ENCODE measurements around the gene ERC1.

ERC1 gene

GRCh38 chr12:971991-972390 lies 19.0 kb upstream of the ERC1 start:
- Histone ChIP-seq H3K27me3 (no peaks in the 10 kb centered on the region), H3K27ac (no peak overlapping the region), H3K36me3 (no peaks in the 10 kb centered on the region), H3K4me3 (ENCODE audit: low read depth in 1 of 2, low read length in 1 of 2) (no peak overlapping the region), H3K9me3 (no peaks in the 10 kb centered on the region), H3K4me1 (ENCODE audit: control insufficient read depth in 1 of 2, insufficient read depth in 1 of 2, low read depth in 1 of 2, low read length in 1 of 2) (peaks cover 2 to 3% of the 10 kb centered on the region in 2 experiments)
- TF ChIP-seq CTCF (IDR thresholded peaks at IDR 0.05): no peak

GRCh38 chr12:974271-974862 lies 16.7 kb upstream of the ERC1 start:
- no peaks in the 10 kb centered on the region for H3K36me3 ChIP-seq
- no peak for TF ChIP-seq CTCF (IDR thresholded peaks at IDR 0.05)
- no peaks in the 10 kb centered on the region for H3K9me3 ChIP-seq
- peaks cover 7 to 9% of the 10 kb centered on the region in 2 experiments for H3K4me1 ChIP-seq (ENCODE audit: control insufficient read depth in 1 of 2, insufficient read depth in 1 of 2, low read depth in 1 of 2, low read length in 1 of 2)
- no peak overlapping the region for H3K4me3 ChIP-seq (ENCODE audit: low read depth in 1 of 2, low read length in 1 of 2)
- H3K27me3 ChIP-seq: no peaks in the 10 kb centered on the region
- H3K27ac ChIP-seq: no peak overlapping the region

DNA sequence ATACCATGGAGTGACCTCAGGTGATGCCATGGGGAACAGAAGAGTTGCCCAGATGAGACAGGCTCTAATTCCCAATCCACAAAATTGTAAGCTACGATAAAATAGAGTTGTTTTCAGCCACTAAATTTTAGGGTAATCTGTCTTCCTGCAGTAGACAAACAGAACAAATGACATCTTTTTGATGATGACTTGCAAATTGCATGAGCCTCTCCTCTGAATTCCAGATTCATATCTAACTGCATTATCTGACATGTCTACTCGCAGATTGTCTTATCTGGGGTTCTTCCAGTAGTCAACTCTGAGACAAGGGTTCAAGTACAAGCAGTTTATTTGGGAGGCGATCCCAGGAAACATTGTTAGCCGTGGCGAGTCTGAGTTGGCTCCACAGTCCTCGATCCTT lies 14.4 kb upstream of the ERC1 start:
- Histone ChIP-seq H3K27ac (no peak overlapping the region), H3K36me3 (no peaks in the 10 kb centered on the region), H3K4me3 (ENCODE audit: low read depth in 1 of 2, low read length in 1 of 2) (no peak overlapping the region), H3K27me3 (no peaks in the 10 kb centered on the region), H3K4me1 (ENCODE audit: control insufficient read depth in 1 of 2, insufficient read depth in 1 of 2, low read depth in 1 of 2, low read length in 1 of 2) (peaks cover 7 to 9% of the 10 kb centered on the region in 2 experiments), H3K9me3 (no peaks in the 10 kb centered on the region)
- TF ChIP-seq CTCF (IDR thresholded peaks at IDR 0.05): no peak

- H3K27me3 ChIP-seq: no peaks in the 10 kb centered on the region
- H3K4me3 ChIP-seq (ENCODE audit: low read depth in 1 of 2, low read length in 1 of 2): no peak overlapping the region
- H3K9me3 ChIP-seq: no peaks in the 10 kb centered on the region
- no peak overlapping the region for H3K27ac ChIP-seq
- no peak for TF ChIP-seq CTCF (IDR thresholded peaks at IDR 0.05)
- H3K4me1 ChIP-seq (ENCODE audit: control insufficient read depth in 1 of 2, insufficient read depth in 1 of 2, low read depth in 1 of 2, low read length in 1 of 2): peaks cover 7 to 9% of the 10 kb centered on the region in 2 experiments
- H3K36me3 ChIP-seq: no peaks in the 10 kb centered on the region
Measured at GRCh38 chr12:977156-977555, 13.9 kb upstream of the ERC1 start.

- TF ChIP-seq CTCF (IDR thresholded peaks at IDR 0.05): no peak
- no peaks in the 10 kb centered on the region for H3K9me3 ChIP-seq
Measured at GRCh38 chr12:979349-979748, 11.7 kb upstream of the ERC1 start.

More at GRCh38 chr12:979349-979748, 11.7 kb upstream of the ERC1 start:
- peaks cover 7 to 9% of the 10 kb centered on the region in 2 experiments for H3K4me1 ChIP-seq (ENCODE audit: control insufficient read depth in 1 of 2, insufficient read depth in 1 of 2, low read depth in 1 of 2, low read length in 1 of 2)
- no peaks in the 10 kb centered on the region for H3K36me3 ChIP-seq
- H3K27ac ChIP-seq: no peak overlapping the region
- H3K4me3 ChIP-seq (ENCODE audit: low read depth in 1 of 2, low read length in 1 of 2): no peak overlapping the region
- no peaks in the 10 kb centered on the region for H3K27me3 ChIP-seq
